Sigmoid colon (tissue), 4 donors: ENCODE data around the gene UBE2Q1.

ENCODE experiments used
- EP300 ChIP-seq, 4 donors: sonication (generic); formaldehyde crosslinking; IDR thresholded peaks; one replicate each; pipeline ENCODE4 v1.6.1; 2017; ENCODE audit warnings: antibody characterized with exemption in 4 of 4
- POLR2A ChIP-seq, 2 donors: fragments of 450-650 bp; IDR thresholded peaks; one replicate each; pipeline ENCODE4 v1.6.1; 2016; ENCODE audit warnings: antibody characterized with exemption in 2 of 2, mild to moderate bottlenecking in 2 of 2, moderate library complexity in 2 of 2
- POLR2AphosphoS5 ChIP-seq, 4 donors: sonication (generic); formaldehyde crosslinking; IDR thresholded peaks; one replicate each; pipeline ENCODE4 v1.6.1; 2017; ENCODE audit warnings: antibody characterized with exemption in 4 of 4
- TF ChIP-seq, protein P1 (sequence below), 4 experiments: fragments of 450-650 bp in 3 of 4; fragments of 200-600 bp in 1 of 4; IDR thresholded peaks; one replicate each; pipeline ENCODE4 v1.5.1; 2016 to 2019; ENCODE audit warnings: antibody characterized with exemption in 4 of 4, mild to moderate bottlenecking in 3 of 4, moderate library complexity in 2 of 4

GRCh38 chr1:154512760-154513159 is 45.7 kb downstream of the UBE2Q1 start:
- TF ChIP-seq, protein P1, sequence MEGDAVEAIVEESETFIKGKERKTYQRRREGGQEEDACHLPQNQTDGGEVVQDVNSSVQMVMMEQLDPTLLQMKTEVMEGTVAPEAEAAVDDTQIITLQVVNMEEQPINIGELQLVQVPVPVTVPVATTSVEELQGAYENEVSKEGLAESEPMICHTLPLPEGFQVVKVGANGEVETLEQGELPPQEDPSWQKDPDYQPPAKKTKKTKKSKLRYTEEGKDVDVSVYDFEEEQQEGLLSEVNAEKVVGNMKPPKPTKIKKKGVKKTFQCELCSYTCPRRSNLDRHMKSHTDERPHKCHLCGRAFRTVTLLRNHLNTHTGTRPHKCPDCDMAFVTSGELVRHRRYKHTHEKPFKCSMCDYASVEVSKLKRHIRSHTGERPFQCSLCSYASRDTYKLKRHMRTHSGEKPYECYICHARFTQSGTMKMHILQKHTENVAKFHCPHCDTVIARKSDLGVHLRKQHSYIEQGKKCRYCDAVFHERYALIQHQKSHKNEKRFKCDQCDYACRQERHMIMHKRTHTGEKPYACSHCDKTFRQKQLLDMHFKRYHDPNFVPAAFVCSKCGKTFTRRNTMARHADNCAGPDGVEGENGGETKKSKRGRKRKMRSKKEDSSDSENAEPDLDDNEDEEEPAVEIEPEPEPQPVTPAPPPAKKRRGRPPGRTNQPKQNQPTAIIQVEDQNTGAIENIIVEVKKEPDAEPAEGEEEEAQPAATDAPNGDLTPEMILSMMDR (IDR thresholded peaks at IDR 0.05) = no peak
- TF ChIP-seq POLR2AphosphoS5 (IDR thresholded peaks at IDR 0.05) = no peak
- no peak for TF ChIP-seq POLR2A (IDR thresholded peaks at IDR 0.05)
- TF ChIP-seq EP300 (IDR thresholded peaks at IDR 0.05) = no peak
